GM21619 (cell line): Measurements from ENCODE around the gene ZNF169.
"Not testable (repeated sequence)": the region's sequence is repeated elsewhere in the genome, so short reads cannot be mapped to it uniquely, and the experiment has no call there.

Experiments used
- ATAC-seq: cut with Tn5 transposase; IDR thresholded peaks from one replicate; pipeline ENCODE4 v1.9.1; 2021; ENCODE audit not compliant: unreplicated experiment

ZNF169 gene

GRCh38 chr9:94341703-94342102 is 82.6 kb downstream of the ZNF169 start:
- not testable (repeated sequence) for ATAC-seq

- not testable (repeated sequence) for ATAC-seq
These were observed 88.4 kb downstream of the ZNF169 start for GRCh38 chr9:94347451-94347850.

GRCh38 chr9:94348754-94349153 is 89.7 kb downstream of the ZNF169 start:
- ATAC-seq: not testable (repeated sequence)
